NCI-H1930 (cell line): ENCODE data around the gene SEC23IP.
"Not testable (repeated sequence)": the region's sequence is repeated elsewhere in the genome, so short reads cannot be mapped to it uniquely, and the experiment has no call there.

Source experiments
- DNase-seq, 2 experiments: peaks; one replicate each; lab custom pipeline; 2025; lab: John Stamatoyannopoulos, UW

Gene SEC23IP

GRCh38 chr10:119883901-119884611 lies 8.5 kb upstream of the SEC23IP start:
- DNase-seq, result not testable (repeated sequence)

- not testable (repeated sequence) for DNase-seq
Measured at GRCh38 chr10:119886070-119886469, 6.5 kb upstream of the SEC23IP start.

- DNase-seq, result not testable (repeated sequence)
Measured at GRCh38 chr10:119888715-119889114, 3.8 kb upstream of the SEC23IP start.

- not testable (repeated sequence) for DNase-seq
Measured at GRCh38 chr10:119889201-119889600, 3.3 kb upstream of the SEC23IP start.

GRCh38 chr10:119890307-119890706 lies 2.2 kb upstream of the SEC23IP start:
- not testable (repeated sequence) for DNase-seq

- DNase-seq, result not testable (repeated sequence)
Measured at GRCh38 chr10:119891849-119892187, 712 bp upstream of the SEC23IP start.

- DNase-seq, result no peak
Measured at GRCh38 chr10:119893074-119893473, 544 bp downstream of the SEC23IP start.

- DNase-seq, result no peak
Measured at GRCh38 chr10:119893845-119894427, 1.4 kb downstream of the SEC23IP start.

GRCh38 chr10:119896061-119896655 lies 3.6 kb downstream of the SEC23IP start:
- DNase-seq, result no peak

GRCh38 chr10:119896937-119897770 lies 4.6 kb downstream of the SEC23IP start:
- DNase-seq, result no peak

- no peak for DNase-seq
Measured at GRCh38 chr10:119898577-119898976, 6.0 kb downstream of the SEC23IP start.

- no peak for DNase-seq
Measured at GRCh38 chr10:119903946-119904666, 11.6 kb downstream of the SEC23IP start.

- not testable (repeated sequence) for DNase-seq
Measured at GRCh38 chr10:119907695-119908094, 15.2 kb downstream of the SEC23IP start.

- no peak for DNase-seq
Measured at GRCh38 chr10:119908166-119908565, 15.6 kb downstream of the SEC23IP start.

GRCh38 chr10:119910689-119911088 lies 18.2 kb downstream of the SEC23IP start:
- DNase-seq, result no peak

- DNase-seq, result no peak
Measured at GRCh38 chr10:119917777-119918176, 25.2 kb downstream of the SEC23IP start.

GRCh38 chr10:119919271-119919670 lies 26.7 kb downstream of the SEC23IP start:
- no peak for DNase-seq

- no peak for DNase-seq
Measured at GRCh38 chr10:119919826-119920225, 27.3 kb downstream of the SEC23IP start.

- DNase-seq, result no peak
Measured at GRCh38 chr10:119928411-119928810, 35.9 kb downstream of the SEC23IP start.

- no peak for DNase-seq
Measured at GRCh38 chr10:119931871-119932270, 39.3 kb downstream of the SEC23IP start.

- no peak for DNase-seq
Measured at GRCh38 chr10:119932631-119933030, 40.1 kb downstream of the SEC23IP start.

GRCh38 chr10:119933179-119933578 lies 40.6 kb downstream of the SEC23IP start:
- DNase-seq, result no peak
